ENCODE measurements around the gene PLCB4. TPM values are rescaled to one million over a fixed set of nuclear protein-coding genes. Genes with fewer than 3 reads are reported as not detected.

Gene PLCB4
- total RNA-seq, 4 donors from 2014 or later: 6.3 to 24.5 (median 10.4) TPM

DNA sequence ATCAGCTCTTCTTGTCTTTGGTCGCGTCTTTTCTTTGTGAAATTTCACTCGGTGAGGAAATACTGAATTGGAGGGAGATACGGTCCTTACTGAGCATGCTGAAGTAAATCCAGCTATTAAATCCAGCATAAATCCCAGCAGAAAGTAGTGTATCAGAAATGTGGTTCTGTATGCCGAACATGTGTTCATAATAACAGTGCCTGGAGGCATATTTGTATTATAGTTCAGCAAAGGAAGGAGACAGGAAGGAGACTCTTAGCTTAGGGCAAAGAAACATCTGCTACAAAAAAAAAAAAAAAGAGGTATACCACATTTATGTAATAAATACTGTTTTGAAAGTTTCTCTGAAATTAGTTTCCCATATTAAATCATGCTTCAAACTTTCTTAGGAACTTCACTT, 211.8 kb downstream of the PLCB4 start:
- Histone ChIP-seq H3K27ac (no peak overlapping the region), H3K27me3 (no peaks in the 10 kb centered on the region), H3K4me1 (no peaks in the 10 kb centered on the region), H3K4me3 (no peak overlapping the region), H3K9me3 (no peaks in the 10 kb centered on the region), H3K36me3 (no peaks in the 10 kb centered on the region)
- TF ChIP-seq EP300 (IDR thresholded peaks at IDR 0.05): no peak
- TF ChIP-seq, protein P1, sequence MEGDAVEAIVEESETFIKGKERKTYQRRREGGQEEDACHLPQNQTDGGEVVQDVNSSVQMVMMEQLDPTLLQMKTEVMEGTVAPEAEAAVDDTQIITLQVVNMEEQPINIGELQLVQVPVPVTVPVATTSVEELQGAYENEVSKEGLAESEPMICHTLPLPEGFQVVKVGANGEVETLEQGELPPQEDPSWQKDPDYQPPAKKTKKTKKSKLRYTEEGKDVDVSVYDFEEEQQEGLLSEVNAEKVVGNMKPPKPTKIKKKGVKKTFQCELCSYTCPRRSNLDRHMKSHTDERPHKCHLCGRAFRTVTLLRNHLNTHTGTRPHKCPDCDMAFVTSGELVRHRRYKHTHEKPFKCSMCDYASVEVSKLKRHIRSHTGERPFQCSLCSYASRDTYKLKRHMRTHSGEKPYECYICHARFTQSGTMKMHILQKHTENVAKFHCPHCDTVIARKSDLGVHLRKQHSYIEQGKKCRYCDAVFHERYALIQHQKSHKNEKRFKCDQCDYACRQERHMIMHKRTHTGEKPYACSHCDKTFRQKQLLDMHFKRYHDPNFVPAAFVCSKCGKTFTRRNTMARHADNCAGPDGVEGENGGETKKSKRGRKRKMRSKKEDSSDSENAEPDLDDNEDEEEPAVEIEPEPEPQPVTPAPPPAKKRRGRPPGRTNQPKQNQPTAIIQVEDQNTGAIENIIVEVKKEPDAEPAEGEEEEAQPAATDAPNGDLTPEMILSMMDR (IDR thresholded peaks at IDR 0.05): no peak
- no peak for TF ChIP-seq POLR2A (IDR thresholded peaks at IDR 0.05)
- TF ChIP-seq POLR2AphosphoS5 (IDR thresholded peaks at IDR 0.05): no peak
- 42% methylated on average over 5 of the region's 5 CpGs for WGBS
- DNase-seq (ENCODE audit: low spot score in 2 of 2): no peak

DNA sequence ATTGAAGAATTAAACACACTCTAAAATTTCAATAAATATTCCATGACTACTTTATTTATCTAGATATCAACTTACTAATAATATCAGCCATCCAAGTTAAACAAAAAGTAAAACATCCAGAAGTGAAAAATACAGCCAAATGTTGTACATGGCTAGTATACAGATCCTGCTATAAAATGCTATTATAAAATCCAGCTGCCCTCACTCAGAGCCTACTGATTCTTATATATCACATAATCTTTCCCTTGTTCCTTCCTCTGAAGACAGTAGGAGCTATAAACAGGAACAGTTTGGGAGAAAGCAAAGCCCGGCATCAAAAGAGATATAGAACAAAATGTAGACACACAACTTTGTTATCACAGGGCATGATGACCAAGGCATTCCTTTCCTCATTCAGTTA, 212.9 kb downstream of the PLCB4 start:
- Histone ChIP-seq H3K27ac (no peak overlapping the region), H3K4me1 (no peaks in the 10 kb centered on the region), H3K27me3 (no peaks in the 10 kb centered on the region), H3K36me3 (no peaks in the 10 kb centered on the region), H3K4me3 (no peak overlapping the region), H3K9me3 (no peaks in the 10 kb centered on the region)
- no peak for DNase-seq (ENCODE audit: low spot score in 2 of 2)
- TF ChIP-seq, protein P1 (IDR thresholded peaks at IDR 0.05): no peak
- 71% methylated on average over 1 of the region's 1 CpG for WGBS

DNA sequence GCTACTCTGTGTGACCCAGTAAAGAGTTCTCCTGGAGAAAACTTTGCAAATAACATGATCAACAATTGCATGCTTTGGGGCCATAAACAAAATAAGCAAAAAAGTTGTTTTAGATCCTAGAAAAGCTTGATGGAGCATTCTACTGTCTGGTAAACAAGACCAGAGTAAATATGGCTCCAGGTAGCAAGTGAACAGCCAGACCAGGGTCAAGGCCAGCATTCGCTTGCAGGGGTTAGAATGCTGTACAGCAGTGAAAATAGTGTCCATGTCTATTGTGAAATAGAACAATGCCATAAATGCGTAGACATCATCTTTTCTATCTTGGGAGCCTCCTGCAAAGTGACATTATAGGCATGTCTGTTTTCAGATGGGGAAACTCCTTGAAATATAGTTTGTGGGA, 216.7 kb downstream of the PLCB4 start:
- DNase-seq (ENCODE audit: low spot score in 2 of 2): no peak
- 97% methylated on average over 2 of the region's 2 CpGs for WGBS
- Histone ChIP-seq H3K27ac (no peak overlapping the region), H3K4me3 (no peak overlapping the region), H3K4me1 (peaks cover 4% of the 10 kb centered on the region), H3K27me3 (no peaks in the 10 kb centered on the region), H3K9me3 (no peaks in the 10 kb centered on the region), H3K36me3 (no peaks in the 10 kb centered on the region)
- TF ChIP-seq POLR2A (IDR thresholded peaks at IDR 0.05) (no peak), EP300 (IDR thresholded peaks at IDR 0.05) (no peak), POLR2AphosphoS5 (IDR thresholded peaks at IDR 0.05) (no peak)
- TF ChIP-seq, protein P1 (IDR thresholded peaks at IDR 0.05): no peak

DNA sequence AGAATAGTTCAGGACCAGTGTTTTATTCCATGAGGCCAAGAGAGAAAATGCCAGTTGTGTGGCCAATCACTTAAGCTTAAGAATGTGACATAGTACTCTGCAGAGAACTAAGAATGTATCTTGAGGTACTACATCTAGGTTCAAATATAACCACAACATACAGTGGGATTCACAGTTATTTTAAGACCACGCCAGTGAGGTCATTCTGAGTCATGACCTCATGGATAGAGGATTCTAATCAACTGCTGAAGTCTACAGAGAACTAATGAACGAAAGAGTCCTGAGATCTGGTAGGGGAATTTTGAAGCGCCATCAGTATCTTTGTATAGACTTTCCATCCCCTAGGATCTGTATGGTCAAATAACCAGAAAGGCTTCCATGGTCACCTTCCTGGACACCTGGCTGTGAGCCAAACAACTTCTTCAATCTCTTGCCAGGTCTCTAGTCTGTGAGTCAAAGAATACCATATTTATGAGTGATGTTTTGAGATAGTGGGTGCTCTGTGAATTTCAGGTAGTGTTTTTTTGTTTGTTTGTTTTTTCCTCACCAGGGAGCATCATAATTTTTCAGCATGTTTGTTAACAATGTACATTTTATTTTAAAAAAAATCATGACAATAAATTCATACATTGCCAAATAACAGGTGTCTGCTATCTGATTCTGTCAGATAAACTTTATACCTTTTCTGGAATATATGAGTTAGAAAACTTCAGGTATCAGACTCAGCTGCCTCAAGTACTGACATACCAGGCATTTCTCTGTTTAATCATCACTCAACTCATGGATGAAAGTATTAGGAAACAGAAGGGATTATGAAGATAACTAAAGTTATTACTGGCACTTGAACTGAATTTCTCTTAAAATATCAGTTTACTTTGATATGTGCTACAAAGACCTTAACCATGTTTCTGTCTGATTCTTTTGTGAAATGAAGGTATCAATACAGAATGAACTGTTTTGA, 217.9 kb downstream of the PLCB4 start:
- Histone ChIP-seq H3K27me3 (no peaks in the 10 kb centered on the region), H3K36me3 (no peaks in the 10 kb centered on the region), H3K9me3 (no peaks in the 10 kb centered on the region), H3K4me3 (no peak overlapping the region), H3K4me1 (peaks cover 4% of the 10 kb centered on the region), H3K27ac (no peak overlapping the region)
- 96% methylated on average over 3 of the region's 3 CpGs for WGBS
- DNase-seq (ENCODE audit: low spot score in 2 of 2): no peak
- no peak for TF ChIP-seq EP300 (IDR thresholded peaks at IDR 0.05)
- no peak for TF ChIP-seq POLR2A (IDR thresholded peaks at IDR 0.05)
- TF ChIP-seq, protein P1 (IDR thresholded peaks at IDR 0.05): no peak
- TF ChIP-seq POLR2AphosphoS5 (IDR thresholded peaks at IDR 0.05): no peak

DNA sequence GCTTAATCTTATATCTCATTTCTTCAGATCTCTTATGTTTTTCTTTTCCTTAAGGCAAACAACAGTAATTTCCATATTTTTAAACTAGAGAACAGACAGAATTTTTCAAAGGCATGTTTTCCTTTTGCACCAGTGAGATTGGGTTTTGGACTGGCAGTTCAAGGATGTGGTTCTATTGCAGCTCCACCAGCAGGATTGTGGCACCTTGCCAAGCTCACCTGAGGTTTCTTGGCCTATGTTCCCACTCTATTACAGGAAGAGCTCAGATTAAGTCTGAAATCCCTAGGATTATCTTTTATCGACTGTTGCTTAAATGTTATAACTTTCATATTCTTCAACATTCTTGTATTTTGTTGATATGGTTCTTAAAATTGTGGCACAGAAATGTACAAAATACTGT, 218.9 kb downstream of the PLCB4 start:
- Histone ChIP-seq H3K4me1 (peaks cover 4% of the 10 kb centered on the region), H3K4me3 (no peak overlapping the region), H3K9me3 (no peaks in the 10 kb centered on the region), H3K27me3 (no peaks in the 10 kb centered on the region), H3K36me3 (no peaks in the 10 kb centered on the region), H3K27ac (no peak overlapping the region)
- no peak for DNase-seq (ENCODE audit: low spot score in 2 of 2)
- no peak for TF ChIP-seq POLR2AphosphoS5 (IDR thresholded peaks at IDR 0.05)
- TF ChIP-seq, protein P1 (IDR thresholded peaks at IDR 0.05): no peak
- WGBS: 58% methylated on average over 1 of the region's 1 CpG
